Suprapubic skin (tissue), 4 donors: ENCODE data around the gene RPS6KA5.

ENCODE experiments used
- CTCF ChIP-seq, 2 donors: fragments of 200-600 bp in 1 of 2; fragments of 450-650 bp in 1 of 2; sonication (generic) in 1 of 2; IDR thresholded peaks; one replicate each; pipeline ENCODE4 v1.5.1; 2016 to 2019; ENCODE audit warnings: antibody characterized with exemption in 2 of 2, mild to moderate bottlenecking in 1 of 2, moderate library complexity in 1 of 2
- EP300 ChIP-seq: sonication (generic); formaldehyde crosslinking; IDR thresholded peaks from one replicate; pipeline ENCODE4 v1.6.1; 2017; ENCODE audit warnings: antibody characterized with exemption
- POLR2A ChIP-seq, 2 donors: fragments of 450-650 bp; IDR thresholded peaks; one replicate each; pipeline ENCODE4 v1.6.1; 2017; ENCODE audit warnings: antibody characterized with exemption in 2 of 2, mild to moderate bottlenecking in 2 of 2, moderate library complexity in 2 of 2
- POLR2AphosphoS5 ChIP-seq, 3 donors: sonication (generic); formaldehyde crosslinking; IDR thresholded peaks; one replicate each; pipeline ENCODE4 v1.6.1; 2017; ENCODE audit warnings: antibody characterized with exemption in 3 of 3

GRCh38 chr14:91068642-91069041 lies 8.2 kb upstream of the RPS6KA5 start:
- TF ChIP-seq CTCF (IDR thresholded peaks at IDR 0.05) (no peak), POLR2A (IDR thresholded peaks at IDR 0.05) (no peak), POLR2AphosphoS5 (IDR thresholded peaks at IDR 0.05) (no peak), EP300 (no peak)
